Pancreas (tissue), 10 donors: Measurements from ENCODE around the gene SYNPR. TPM values are rescaled to one million over a fixed set of nuclear protein-coding genes. Genes with fewer than 3 reads are reported as not detected.

Experiments
- ATAC-seq, 4 donors: fragments of 200-7000 bp; cut with Tn5 transposase; one replicate each; pipeline versions ENCODE4 v1.8.0 to v1.9.1; 2020; ENCODE audit warnings: mild to moderate bottlenecking in 4 of 4, moderate library complexity in 4 of 4
- DNase-seq, 6 donors: peaks; one replicate each; pipeline ENCODE4 v3.0.0-alpha.2; 2020
- FAIRE-seq: peaks from 2 replicates; lab custom pipeline; 2012; peaks lifted over from hg19 to GRCh38; lab: Jason Lieb, UNC
- H3K27ac ChIP-seq, 4 donors: fragments of 200-600 bp; sonication (generic); 1 replicate in 3 of 4; 2 replicates in 1 of 4; pipeline versions ENCODE4 v1.5.0 to v1.8.0; 2020
- H3K27me3 ChIP-seq, 4 donors: fragments of 200-600 bp; one replicate each; pipeline ENCODE4 v1.8.0; 2021
- H3K36me3 ChIP-seq, 3 donors: fragments of 200-600 bp; sonication (generic) in 1 of 3; one replicate each; pipeline versions ENCODE4 v1.5.0 to v1.8.0; 2020 to 2021
- H3K4me1 ChIP-seq, 3 donors: fragments of 200-600 bp; one replicate each; pipeline ENCODE4 v1.8.0; 2021
- H3K4me3 ChIP-seq, 4 donors: fragments of 200-600 bp; sonication (generic) in 2 of 4; one replicate each; pipeline versions ENCODE4 v1.5.0 to v1.8.0; 2020 to 2021
- H3K9me3 ChIP-seq, 4 donors: fragments of 200-600 bp; one replicate each; pipeline ENCODE4 v1.8.0; 2021
- CTCF ChIP-seq, 4 donors: fragments of 200-600 bp; sonication (generic) in 3 of 4; IDR thresholded peaks; one replicate each; pipeline versions ENCODE4 v1.5.0 to v1.8.0; 2021; ENCODE audit warnings: antibody characterized with exemption in 4 of 4
- WGBS, 2 donors: extraction: QIAGEN DNeasy Blood & Tissue Kit; methylation state at CpG; one replicate each; pipeline ENCODE4 v1.1.7; 2013; 5-methylcytosine and 5-hydroxymethylcytosine counted together
- intact Hi-C, 3 donors: fragments of 100-400 bp; cut with DNase I; formaldehyde crosslinking; loops; one replicate each; pipeline versions ENCODE4 v1.11.1 to v1.14.2; 2022
- polyA plus RNA-seq, 2 donors: library from polyadenylated mRNA; stranded (reverse); fragments of 200-250 nt; gene quantifications; one replicate each; pipeline ENCODE4 v1.2.3, GENCODE V29; 2013
- total RNA-seq, 6 donors: library from RNA; stranded (reverse); fragmentation: NEBNext Ultra II Directional in 4 of 6; extraction: Animal tissue kit (Norgen Biotek cat#: 25700) in 4 of 6; gene quantifications; one replicate each; pipeline versions ENCODE4 v1.2.1 to v1.2.4, GENCODE V29; 2021 to 2023
- donor health status: healthy with polysubstance abuse.
- donor health status: DM: no; HTN: no; CAD: no; lungs with moderate emphysema.
- donor health status: DM: no; HTN: no; CAD: no.
- donor health status: control.
- donor health status: control.
- donor health status: Bipolar disorder and iron deficiency.
- donor health status: DM: yes; HTN: yes; CAD: no.
- donor health status: DM: no; HTN: no; CAD: no.
- donor health status: DM: no; HTN: no; CAD: no.
- donor health status: DM: yes; HTN: yes; CAD: no.

Gene SYNPR
- total and polyA plus RNA-seq, 8 donors = 0.31 to 1.4 TPM; not detected in 6

GRCh38 chr3:63309768-63310167 is 31.7 kb downstream of the SYNPR start:
- ATAC-seq = no peak
- no peak for DNase-seq
- Histone ChIP-seq H3K36me3 (no peaks in the 10 kb centered on the region), H3K9me3 (no peaks in the 10 kb centered on the region), H3K4me3 (no peak overlapping the region), H3K27ac (no peak overlapping the region), H3K4me1 (no peaks in the 10 kb centered on the region), H3K27me3 (no peaks in the 10 kb centered on the region)
- TF ChIP-seq CTCF (IDR thresholded peaks at IDR 0.05) = no peak
- intact Hi-C loops = no loop called here
- 42 to 48% methylated on average over 2 of the region's 2 CpGs for WGBS, 2 donors
- FAIRE-seq = no peak

GRCh38 chr3:63323766-63324165 is 45.7 kb downstream of the SYNPR start:
- no peak for FAIRE-seq
- H3K36me3 ChIP-seq = no peaks in the 10 kb centered on the region
- no peaks in the 10 kb centered on the region for H3K9me3 ChIP-seq
- H3K4me1 ChIP-seq = no peaks in the 10 kb centered on the region
- DNase-seq = no peak
- H3K27me3 ChIP-seq = no peaks in the 10 kb centered on the region
- ATAC-seq = no peak
- intact Hi-C loops = no loop called here
- no peak for TF ChIP-seq CTCF (IDR thresholded peaks at IDR 0.05)
- H3K27ac ChIP-seq = no peak overlapping the region
- no peak overlapping the region for H3K4me3 ChIP-seq

- no peak for TF ChIP-seq CTCF (IDR thresholded peaks at IDR 0.05)
- DNase-seq (no peak), FAIRE-seq (no peak), ATAC-seq (no peak)
- H3K27ac ChIP-seq = no peak overlapping the region
- WGBS, 2 donors = 67 to 69% methylated on average over 2 of the region's 2 CpGs
- no peak overlapping the region for H3K4me3 ChIP-seq
- H3K9me3 ChIP-seq = no peaks in the 10 kb centered on the region
- intact Hi-C loops = no loop called here
- no peaks in the 10 kb centered on the region for H3K4me1 ChIP-seq
- no peaks in the 10 kb centered on the region for H3K27me3 ChIP-seq
- H3K36me3 ChIP-seq = no peaks in the 10 kb centered on the region
These were observed 46.5 kb downstream of the SYNPR start for GRCh38 chr3:63324621-63325020.

- no peak for FAIRE-seq
- 66 to 79% methylated on average over 2 of the region's 2 CpGs for WGBS, 2 donors
These were observed 47.3 kb downstream of the SYNPR start for GRCh38 chr3:63325386-63325785.

GRCh38 chr3:63328365-63328764 is 50.3 kb downstream of the SYNPR start:
- no peak for ATAC-seq
- H3K27me3 ChIP-seq = no peaks in the 10 kb centered on the region
- intact Hi-C loops = no loop called here
- DNase-seq = no peak
- H3K27ac ChIP-seq = no peak overlapping the region
- no peaks in the 10 kb centered on the region for H3K4me1 ChIP-seq
- TF ChIP-seq CTCF (IDR thresholded peaks at IDR 0.05) = no peak
- no peak overlapping the region for H3K4me3 ChIP-seq
- FAIRE-seq = no peak
- no peaks in the 10 kb centered on the region for H3K9me3 ChIP-seq
- no peaks in the 10 kb centered on the region for H3K36me3 ChIP-seq

More at GRCh38 chr3:63325386-63325785, 47.3 kb downstream of the SYNPR start:
- no peak overlapping the region for H3K27ac ChIP-seq
- no peaks in the 10 kb centered on the region for H3K4me1 ChIP-seq
- DNase-seq = no peak
- H3K9me3 ChIP-seq = no peaks in the 10 kb centered on the region
- H3K36me3 ChIP-seq = no peaks in the 10 kb centered on the region
- intact Hi-C loops = no loop called here
- no peak for TF ChIP-seq CTCF (IDR thresholded peaks at IDR 0.05)
- H3K4me3 ChIP-seq = no peak overlapping the region
- no peak for ATAC-seq
- H3K27me3 ChIP-seq = no peaks in the 10 kb centered on the region
